ENCODE data around the gene SMIM14. TPM values are rescaled to one million over a fixed set of nuclear protein-coding genes. Genes with fewer than 3 reads are reported as not detected.

The SMIM14 gene
- total RNA-seq, 1 donor from 2014 or later: 61.2 TPM

GRCh38 chr4:39637586-39638353, 895 bp downstream of the SMIM14 start:
- H3K4me3 ChIP-seq: peak overlapping the region; percentile 61
- H3K27ac ChIP-seq: peak overlapping the region; percentile 94
- peak; percentile 54 to 65 for ATAC-seq
- TF ChIP-seq CTCF (IDR thresholded peaks at IDR 0.05): no peak
- H3K27me3 ChIP-seq (ENCODE audit: low read depth): no peaks in the 10 kb centered on the region
- peaks cover 41% of the 10 kb centered on the region for H3K4me1 ChIP-seq
- DNase-seq: peak; percentile 73
- intact Hi-C loops (cut with DNase I): no loop called here
- peaks cover 11% of the 10 kb centered on the region for H3K36me3 ChIP-seq
- H3K9me3 ChIP-seq: no peaks in the 10 kb centered on the region

- H3K4me3 ChIP-seq: peak overlapping the region; percentile 61
- no peak for TF ChIP-seq CTCF (IDR thresholded peaks at IDR 0.05)
- no peak for ATAC-seq
- intact Hi-C loops (cut with DNase I): no loop called here
- peaks cover 41% of the 10 kb centered on the region for H3K4me1 ChIP-seq
- peaks cover 11% of the 10 kb centered on the region for H3K36me3 ChIP-seq
- H3K27me3 ChIP-seq (ENCODE audit: low read depth): no peaks in the 10 kb centered on the region
- DNase-seq: no peak
- peak overlapping the region; percentile 94 for H3K27ac ChIP-seq
- H3K9me3 ChIP-seq: no peaks in the 10 kb centered on the region
These were observed 1.5 kb downstream of the SMIM14 start for GRCh38 chr4:39637221-39637585.

GRCh38 chr4:39636531-39637184, 2.0 kb downstream of the SMIM14 start:
- Histone ChIP-seq H3K9me3 (no peaks in the 10 kb centered on the region), H3K4me3 (peak overlapping the region; percentile 61), H3K4me1 (peaks cover 41% of the 10 kb centered on the region), H3K27me3 (ENCODE audit: low read depth) (no peaks in the 10 kb centered on the region), H3K27ac (peak overlapping the region; percentile 94), H3K36me3 (peaks cover 11% of the 10 kb centered on the region)
- DNase-seq (no peak), ATAC-seq (no peak)
- intact Hi-C loops (cut with DNase I): no loop called here
- TF ChIP-seq CTCF (IDR thresholded peaks at IDR 0.05): no peak

GRCh38 chr4:39635023-39635422, 3.6 kb downstream of the SMIM14 start:
- no peaks in the 10 kb centered on the region for H3K9me3 ChIP-seq
- H3K4me1 ChIP-seq: peaks cover 36% of the 10 kb centered on the region
- intact Hi-C loops (cut with DNase I): no loop called here
- peaks cover 22% of the 10 kb centered on the region for H3K36me3 ChIP-seq
- H3K27me3 ChIP-seq (ENCODE audit: low read depth): no peaks in the 10 kb centered on the region
- H3K27ac ChIP-seq: no peak overlapping the region
- no peak for TF ChIP-seq CTCF (IDR thresholded peaks at IDR 0.05)
- H3K4me3 ChIP-seq: no peak overlapping the region
- ATAC-seq: no peak
- no peak for DNase-seq

GRCh38 chr4:39631700-39632079, 7.0 kb downstream of the SMIM14 start:
- Histone ChIP-seq H3K36me3 (peaks cover 26% of the 10 kb centered on the region), H3K4me3 (no peak overlapping the region), H3K27me3 (ENCODE audit: low read depth) (no peaks in the 10 kb centered on the region), H3K27ac (no peak overlapping the region), H3K9me3 (no peaks in the 10 kb centered on the region), H3K4me1 (peaks cover 26% of the 10 kb centered on the region)
- TF ChIP-seq CTCF (IDR thresholded peaks at IDR 0.05): no peak
- intact Hi-C loops (cut with DNase I): no loop called here
- DNase-seq (no peak), ATAC-seq (no peak)
